Tibial artery (tissue), 4 donors: ENCODE measurements around the gene ZNG1A.
A peak's percentile ranks its signal among the peaks of the same experiment; 100 is the strongest.
"Not testable (repeated sequence)": the region's sequence is repeated elsewhere in the genome, so short reads cannot be mapped to it uniquely, and the experiment has no call there.

Source experiments
- DNase-seq, 2 donors: peaks; one replicate each; pipeline ENCODE4 v3.0.0-alpha.2; 2019
- H3K27ac ChIP-seq, 2 donors: fragments of 200-600 bp; sonication (generic) in 1 of 2; 1 replicate in 1 of 2; 2 replicates in 1 of 2; pipeline ENCODE4 v1.5.1; 2018 to 2019; ENCODE audit warnings: mild to moderate bottlenecking in 1 of 2
- H3K27me3 ChIP-seq, 2 donors: fragments of 200-600 bp; sonication (generic) in 1 of 2; one replicate each; pipeline versions ENCODE4 v1.5.1 to v1.6.0; 2016 to 2019
- H3K36me3 ChIP-seq, 3 donors: fragments of 200-600 bp; sonication (generic) in 2 of 3; one replicate each; pipeline ENCODE4 v1.5.1; 2016 to 2019; ENCODE audit warnings: mild to moderate bottlenecking in 2 of 3
- H3K4me1 ChIP-seq, 4 donors: fragments of 200-600 bp; sonication (generic) in 2 of 4; 1 replicate in 3 of 4; 2 replicates in 1 of 4; pipeline ENCODE4 v1.5.1; 2016 to 2019
- H3K4me3 ChIP-seq, 2 donors: fragments of 200-600 bp; sonication (generic) in 1 of 2; 1 replicate in 1 of 2; 2 replicates in 1 of 2; pipeline ENCODE4 v1.5.1; 2018 to 2019; ENCODE audit warnings: mild to moderate bottlenecking in 2 of 2
- H3K9me3 ChIP-seq, 3 donors: fragments of 200-600 bp; sonication (generic) in 1 of 3; one replicate each; pipeline ENCODE4 v1.5.1; 2016 to 2019
- intact Hi-C: fragments of 100-400 bp; cut with DNase I; formaldehyde crosslinking; loops from one replicate; pipeline ENCODE4 v1.15.0; 2023; ENCODE audit warnings: low total_unique reads
- TF ChIP-seq, protein P1 (sequence below), 2 experiments: fragments of 200-600 bp in 1 of 2; fragments of 450-650 bp in 1 of 2; IDR thresholded peaks; one replicate each; pipeline ENCODE4 v1.5.1; 2017 to 2019; ENCODE audit warnings: antibody characterized with exemption in 2 of 2, mild to moderate bottlenecking in 1 of 2, moderate library complexity in 1 of 2

ZNG1A gene

DNA sequence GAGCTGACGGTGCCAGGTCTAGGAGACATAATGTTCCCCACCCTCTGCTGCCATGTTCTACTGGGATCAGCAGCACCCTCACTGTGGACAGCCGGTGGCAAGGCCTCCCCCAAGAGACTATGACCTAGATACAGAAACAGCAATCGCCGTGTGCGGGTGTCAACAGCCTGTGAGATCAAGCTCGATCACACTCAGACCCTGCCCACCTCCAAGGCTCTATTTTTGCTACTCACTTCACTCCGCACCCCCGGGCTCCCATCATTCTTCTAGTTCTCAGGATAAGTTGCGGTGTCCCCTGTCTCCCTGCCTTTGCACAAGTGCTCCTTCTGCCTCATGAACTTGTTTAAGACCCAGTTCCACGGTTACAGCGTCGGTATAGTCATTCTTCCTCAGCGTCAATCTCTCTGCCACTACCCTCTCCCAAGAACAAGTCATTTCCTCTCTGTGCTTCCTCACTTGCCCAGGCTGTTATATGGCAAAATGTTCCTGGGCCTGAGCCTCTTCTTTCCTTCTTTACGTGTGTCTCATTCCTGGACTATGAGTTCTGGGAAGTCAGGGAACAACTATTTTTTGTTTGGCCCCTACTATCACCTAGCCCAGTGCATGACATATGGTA, 30.4 kb upstream of the ZNG1A start:
- DNase-seq = no peak
- Histone ChIP-seq H3K36me3 (no peaks in the 10 kb centered on the region), H3K27ac (no peak overlapping the region), H3K4me3 (no peak overlapping the region), H3K9me3 (no peaks in the 10 kb centered on the region), H3K4me1 (peaks cover 0 to under 1% (median 0%) of the 10 kb centered on the region in 4 donors), H3K27me3 (peaks cover 0 to 5% of the 10 kb centered on the region in 2 donors)
- TF ChIP-seq, protein P1, sequence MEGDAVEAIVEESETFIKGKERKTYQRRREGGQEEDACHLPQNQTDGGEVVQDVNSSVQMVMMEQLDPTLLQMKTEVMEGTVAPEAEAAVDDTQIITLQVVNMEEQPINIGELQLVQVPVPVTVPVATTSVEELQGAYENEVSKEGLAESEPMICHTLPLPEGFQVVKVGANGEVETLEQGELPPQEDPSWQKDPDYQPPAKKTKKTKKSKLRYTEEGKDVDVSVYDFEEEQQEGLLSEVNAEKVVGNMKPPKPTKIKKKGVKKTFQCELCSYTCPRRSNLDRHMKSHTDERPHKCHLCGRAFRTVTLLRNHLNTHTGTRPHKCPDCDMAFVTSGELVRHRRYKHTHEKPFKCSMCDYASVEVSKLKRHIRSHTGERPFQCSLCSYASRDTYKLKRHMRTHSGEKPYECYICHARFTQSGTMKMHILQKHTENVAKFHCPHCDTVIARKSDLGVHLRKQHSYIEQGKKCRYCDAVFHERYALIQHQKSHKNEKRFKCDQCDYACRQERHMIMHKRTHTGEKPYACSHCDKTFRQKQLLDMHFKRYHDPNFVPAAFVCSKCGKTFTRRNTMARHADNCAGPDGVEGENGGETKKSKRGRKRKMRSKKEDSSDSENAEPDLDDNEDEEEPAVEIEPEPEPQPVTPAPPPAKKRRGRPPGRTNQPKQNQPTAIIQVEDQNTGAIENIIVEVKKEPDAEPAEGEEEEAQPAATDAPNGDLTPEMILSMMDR (IDR thresholded peaks at IDR 0.05) = no peak
- intact Hi-C loops = no loop called here

DNA sequence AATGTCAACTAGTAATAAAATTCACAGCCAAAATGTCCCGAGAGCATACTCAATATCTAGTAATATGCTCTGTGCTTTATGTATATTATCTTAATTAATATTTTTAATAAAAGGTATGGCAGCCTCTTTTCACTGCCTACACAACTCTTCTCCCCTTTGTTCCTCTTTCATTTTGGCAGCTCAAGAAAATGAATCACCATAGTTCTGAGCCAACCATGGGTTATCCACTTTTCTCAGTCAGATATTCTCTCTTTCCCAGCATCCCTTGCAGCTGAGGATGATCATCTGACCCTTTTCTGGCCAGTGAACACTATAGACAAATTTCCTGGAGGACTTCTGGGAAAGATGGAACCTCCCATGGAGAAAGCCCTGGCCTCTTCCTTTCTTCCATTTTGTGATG, 27.6 kb upstream of the ZNG1A start:
- H3K36me3 ChIP-seq = no peaks in the 10 kb centered on the region
- no peak for DNase-seq
- intact Hi-C loops = no loop called here
- no peak overlapping the region for H3K27ac ChIP-seq
- H3K4me1 ChIP-seq = no peaks in the 10 kb centered on the region
- TF ChIP-seq, protein P1 (IDR thresholded peaks at IDR 0.05) = no peak
- H3K4me3 ChIP-seq = no peak overlapping the region
- no peaks in the 10 kb centered on the region for H3K9me3 ChIP-seq
- no peaks in the 10 kb centered on the region for H3K27me3 ChIP-seq

DNA sequence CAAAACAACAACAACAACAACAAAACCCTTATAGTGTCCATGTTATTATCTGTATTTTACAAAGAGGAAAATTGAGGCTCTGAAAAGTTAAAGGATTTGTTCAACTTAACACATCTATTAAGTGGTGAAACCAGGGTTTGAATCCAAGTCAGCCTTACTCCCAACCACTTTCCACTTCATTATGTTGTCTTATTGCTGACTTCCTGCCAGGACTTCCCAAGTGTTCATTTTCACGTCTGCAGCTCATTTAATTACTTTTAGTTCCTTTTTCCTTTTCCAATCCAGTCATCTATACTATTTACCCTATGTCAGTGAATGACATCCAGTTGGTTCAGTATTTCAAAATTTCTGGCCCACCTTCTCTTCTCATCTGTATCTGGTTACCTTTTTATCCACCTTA, 20.7 kb upstream of the ZNG1A start:
- H3K27ac ChIP-seq, H3K36me3 ChIP-seq, H3K27me3 ChIP-seq, H3K9me3 ChIP-seq, intact Hi-C loops, DNase-seq, H3K4me3 ChIP-seq, H3K4me1 ChIP-seq: not testable (repeated sequence)

DNA sequence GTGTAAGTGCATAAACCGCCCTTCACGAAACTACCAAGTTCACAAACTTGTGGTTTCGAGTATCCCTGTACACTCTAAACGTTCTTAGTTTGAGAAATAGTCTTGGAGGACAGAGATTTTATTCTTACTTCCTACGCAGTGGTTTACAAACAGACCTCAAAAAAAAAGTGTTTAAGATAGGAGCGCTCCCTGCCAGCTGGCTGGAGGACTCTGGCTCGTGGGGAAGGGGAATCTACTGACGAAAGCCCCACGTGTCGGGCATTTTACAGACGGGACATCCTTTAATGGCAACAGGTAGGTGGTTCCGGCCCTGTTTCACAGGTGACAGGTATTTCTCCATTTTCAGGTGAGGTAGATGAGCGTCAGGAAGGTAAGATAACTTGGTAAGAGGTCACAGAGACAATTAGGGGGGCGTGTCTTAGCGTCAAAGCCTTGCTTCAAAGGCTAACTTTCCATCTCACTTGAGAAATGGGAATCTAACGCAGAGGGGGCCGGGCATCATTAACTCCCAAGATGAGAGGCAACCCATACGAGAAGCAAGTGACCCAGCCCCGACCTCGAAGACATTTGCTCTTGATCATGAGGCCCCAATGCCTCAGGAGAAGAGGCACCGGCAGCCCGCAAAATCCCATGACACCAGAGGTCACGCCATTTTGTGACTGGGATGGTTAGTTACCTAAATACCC, 573 bp downstream of the ZNG1A start:
- H3K27me3 ChIP-seq, intact Hi-C loops, DNase-seq, H3K9me3 ChIP-seq, H3K4me1 ChIP-seq, H3K36me3 ChIP-seq: not testable (repeated sequence)
- Histone ChIP-seq H3K4me3 (peak overlapping the region; percentile 57 to 59), H3K27ac (peak overlapping the region; percentile 37 to 78)

DNA sequence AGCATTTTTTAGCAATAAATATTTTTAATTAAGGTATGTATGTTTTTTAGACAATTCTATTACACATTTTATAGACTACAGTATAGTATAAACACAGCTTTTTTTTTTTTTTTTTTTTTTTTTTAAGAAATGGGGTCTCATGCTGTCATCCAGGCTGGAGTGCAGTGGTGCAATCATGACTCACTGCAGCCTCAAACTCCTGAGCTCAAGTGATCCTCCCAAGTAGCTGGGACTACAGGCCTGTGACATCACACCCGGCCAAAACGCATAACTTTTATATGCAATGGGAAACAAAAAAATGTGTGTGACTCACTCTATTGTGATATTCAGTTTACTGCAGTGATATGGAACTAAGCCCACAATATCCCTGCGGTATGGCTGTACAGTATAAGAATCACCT, 9.1 kb downstream of the ZNG1A start:
- H3K36me3 ChIP-seq, DNase-seq, intact Hi-C loops, H3K27ac ChIP-seq, H3K27me3 ChIP-seq, H3K9me3 ChIP-seq, H3K4me3 ChIP-seq, H3K4me1 ChIP-seq: not testable (repeated sequence)

DNA sequence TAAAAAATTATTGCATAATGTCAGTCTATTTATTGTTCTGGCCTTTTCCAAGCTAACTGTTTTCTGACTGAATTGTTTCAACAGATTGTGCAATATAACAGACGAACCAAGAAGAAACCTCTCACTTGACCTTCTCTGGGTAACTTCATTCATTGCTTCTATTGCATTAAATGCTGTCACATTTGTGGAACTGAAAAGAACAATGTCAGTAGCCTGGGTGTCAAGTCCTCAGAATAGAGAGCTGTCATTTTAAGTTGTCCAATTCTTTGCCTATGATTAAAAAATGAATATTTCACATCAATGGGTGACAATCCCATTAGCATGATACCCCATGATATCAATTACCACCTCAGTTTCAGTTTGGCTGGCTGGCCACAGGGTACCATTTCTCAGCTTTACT, 19.0 kb downstream of the ZNG1A start:
- DNase-seq, H3K9me3 ChIP-seq, H3K27me3 ChIP-seq, H3K4me1 ChIP-seq, H3K36me3 ChIP-seq, H3K27ac ChIP-seq, H3K4me3 ChIP-seq, intact Hi-C loops: not testable (repeated sequence)

DNA sequence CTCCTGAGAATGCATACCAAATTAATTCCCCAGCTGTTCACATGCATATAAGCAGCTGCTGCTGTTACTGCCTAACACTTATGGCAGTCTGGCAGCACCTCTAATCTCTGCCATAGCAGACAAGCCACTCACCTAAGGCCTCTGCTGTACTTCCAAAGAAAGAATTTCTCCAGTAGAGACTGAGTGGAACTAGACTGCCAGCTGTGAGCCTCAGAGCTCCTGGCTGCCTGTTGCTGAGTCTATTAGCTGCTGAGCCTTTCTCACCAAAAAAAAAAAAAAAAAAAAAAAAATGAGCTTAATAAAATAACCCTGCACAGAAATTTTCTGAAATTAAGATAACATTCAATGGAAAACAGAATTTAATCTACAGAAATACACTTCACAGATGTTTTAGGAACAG, 27.7 kb downstream of the ZNG1A start:
- H3K9me3 ChIP-seq, H3K27me3 ChIP-seq, H3K27ac ChIP-seq, H3K4me3 ChIP-seq, H3K36me3 ChIP-seq, intact Hi-C loops, DNase-seq, H3K4me1 ChIP-seq: not testable (repeated sequence)

DNA sequence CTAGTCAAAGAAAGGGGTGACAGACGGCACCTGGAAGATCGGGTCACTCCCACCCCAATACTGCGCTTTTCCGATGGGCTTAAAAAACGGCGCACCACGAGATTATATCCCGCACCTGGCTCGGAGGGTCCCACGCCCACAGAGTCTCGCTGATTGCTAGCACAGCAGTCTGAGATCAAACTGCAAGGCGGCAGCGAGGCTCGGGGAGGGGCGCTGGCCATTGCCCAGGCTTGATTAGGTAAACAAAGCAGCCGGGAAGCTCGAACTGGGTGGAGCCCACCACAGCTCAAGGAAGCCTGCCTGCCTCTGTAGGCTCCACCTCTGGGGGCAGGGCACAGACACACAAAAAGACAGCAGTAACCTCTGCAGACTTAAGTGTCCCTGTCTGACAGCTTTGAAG, 39.0 kb downstream of the ZNG1A start:
- DNase-seq = not testable (repeated sequence)

DNA sequence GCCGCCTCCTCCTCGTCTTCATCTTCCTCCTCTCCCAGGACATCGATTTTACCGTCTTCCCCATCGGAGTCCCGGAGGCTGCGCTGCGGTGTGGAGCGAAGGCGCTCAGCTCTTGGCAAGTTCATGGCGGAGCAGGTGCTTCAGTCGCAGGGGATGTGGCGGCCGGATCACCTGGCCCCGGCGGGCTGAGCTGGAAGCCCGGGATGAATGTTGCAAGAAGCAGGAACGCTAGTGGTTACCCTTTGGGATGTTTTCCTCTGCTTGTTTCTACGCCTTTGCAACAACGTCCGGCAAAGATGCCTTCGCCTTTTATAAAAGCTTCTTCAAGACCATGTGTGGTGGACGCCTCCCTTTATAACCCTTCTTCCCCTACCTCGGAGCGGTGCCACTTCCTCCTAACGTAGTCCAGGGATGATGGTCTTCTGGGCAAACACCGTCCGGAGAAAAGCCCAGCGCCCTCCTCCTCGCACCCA, 60.8 kb downstream of the ZNG1A start, which contains the start of gene FOXD4:
Gene FOXD4 (minus strand): TSS at position 423 of the 473 bp plus-strand sequence. CDS start 298 bp downstream, at position 125.
- H3K36me3 ChIP-seq, DNase-seq, H3K4me3 ChIP-seq, H3K27ac ChIP-seq, intact Hi-C loops, H3K9me3 ChIP-seq: not testable (repeated sequence)
- Histone ChIP-seq H3K4me1 (peaks cover 0 to 26% (median 17%) of the 10 kb centered on the region in 4 donors), H3K27me3 (peaks cover 0 to 40% of the 10 kb centered on the region in 2 donors)

More for the DNA sequence above, 39.0 kb downstream of the ZNG1A start:
- H3K27me3 ChIP-seq, H3K4me1 ChIP-seq, H3K27ac ChIP-seq, H3K9me3 ChIP-seq, intact Hi-C loops, H3K4me3 ChIP-seq, H3K36me3 ChIP-seq: not testable (repeated sequence)

DNA sequence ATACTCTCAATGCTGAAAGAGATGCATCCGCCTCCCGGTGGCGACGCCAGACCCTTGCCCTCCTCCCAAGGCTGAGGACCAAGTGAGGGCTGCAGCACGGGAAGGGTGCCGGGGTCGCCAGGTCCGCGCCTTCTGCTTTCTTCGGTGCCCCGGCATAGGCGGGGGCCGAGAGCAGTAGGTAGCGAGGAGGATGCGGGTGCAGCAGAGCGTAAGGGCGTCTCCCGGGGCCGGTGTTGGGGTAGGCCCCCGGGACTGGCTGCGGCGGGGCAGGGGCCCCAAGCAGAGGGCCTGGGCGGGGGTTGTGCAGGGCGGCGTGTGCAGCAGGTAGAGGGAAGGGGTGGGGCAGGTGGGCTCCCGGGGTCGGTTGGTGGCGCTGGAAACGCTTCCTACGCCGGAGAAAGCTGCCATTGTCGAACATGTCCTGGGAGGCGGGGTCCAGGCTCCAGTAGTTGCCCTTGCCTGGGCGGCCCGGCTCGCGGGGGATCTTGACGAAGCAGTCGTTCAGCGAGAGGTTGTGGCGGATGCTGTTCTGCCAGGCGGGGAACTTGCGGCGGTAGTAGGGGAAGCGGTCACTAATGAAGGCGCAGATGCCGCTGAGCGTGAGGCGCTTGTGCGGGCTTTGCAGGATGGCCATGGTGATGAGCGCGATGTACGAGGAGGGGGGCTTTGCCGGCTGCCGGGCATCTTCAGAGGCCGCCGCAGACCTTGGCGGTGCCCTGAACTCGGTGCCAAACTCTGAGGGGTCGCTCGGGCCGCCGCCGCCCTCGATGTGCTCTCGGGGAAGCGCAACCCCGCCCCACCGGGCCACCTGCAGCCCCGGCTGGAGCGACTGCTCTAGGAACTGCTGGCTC, 61.5 kb downstream of the ZNG1A start:
- H3K9me3 ChIP-seq, H3K36me3 ChIP-seq, H3K4me3 ChIP-seq, H3K27ac ChIP-seq, DNase-seq, intact Hi-C loops: not testable (repeated sequence)
- Histone ChIP-seq H3K27me3 (peaks cover 0 to 47% of the 10 kb centered on the region in 2 donors), H3K4me1 (peaks cover 0 to 29% (median 17%) of the 10 kb centered on the region in 4 donors)

DNA sequence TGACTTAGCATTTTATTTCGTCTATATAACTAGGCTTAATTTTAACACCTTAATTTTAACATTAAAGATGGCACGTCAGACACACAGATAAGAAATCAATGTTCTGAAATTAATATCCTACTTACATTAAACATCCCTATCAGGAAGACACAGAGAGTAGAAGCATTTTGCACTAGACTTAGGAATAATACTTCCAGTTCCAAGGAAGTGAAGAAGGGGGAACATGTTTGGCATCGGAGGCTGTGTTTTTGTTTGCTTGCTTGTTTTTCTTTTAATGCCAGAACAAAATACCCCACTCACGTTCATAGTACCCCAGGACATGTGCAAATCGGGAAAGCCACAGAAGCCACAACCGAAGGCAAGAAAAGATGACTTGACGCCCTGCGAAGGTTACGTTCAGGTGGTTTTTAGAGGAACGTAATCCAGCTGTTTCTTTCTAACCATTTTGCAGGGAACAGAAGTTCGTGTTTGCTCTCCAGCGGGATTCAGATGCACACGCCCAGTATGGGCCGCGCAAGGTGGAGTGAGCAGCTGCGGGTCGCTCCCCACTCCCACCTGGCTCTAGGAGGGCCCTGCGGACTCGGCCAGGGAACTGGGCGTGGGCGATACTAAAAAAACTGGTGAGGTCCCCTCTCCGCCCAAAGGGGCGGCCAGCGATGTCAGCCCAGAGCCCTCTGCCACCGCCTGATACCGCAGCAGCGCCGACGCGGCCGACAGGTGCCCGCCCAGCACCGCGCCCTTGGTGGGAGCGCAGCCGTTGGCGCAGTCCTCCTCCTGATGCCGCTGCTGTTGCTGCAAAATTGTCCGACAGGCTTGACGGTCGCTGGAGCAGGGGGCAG, 62.4 kb downstream of the ZNG1A start:
- intact Hi-C loops = not testable (repeated sequence)

More for the DNA sequence above, 62.4 kb downstream of the ZNG1A start:
- not testable (repeated sequence) for H3K9me3 ChIP-seq, DNase-seq, H3K4me3 ChIP-seq, H3K27ac ChIP-seq, H3K36me3 ChIP-seq
- peaks cover 0 to 29% (median 17%) of the 10 kb centered on the region in 4 donors for H3K4me1 ChIP-seq
- H3K27me3 ChIP-seq = peaks cover 0 to 47% of the 10 kb centered on the region in 2 donors
